Adrenal gland (tissue), 5 donors: ENCODE data around the gene UCN3.

ENCODE experiments used
- POLR2A ChIP-seq, 2 donors: fragments of 450-650 bp; IDR thresholded peaks; one replicate each; pipeline ENCODE4 v1.6.1; 2017; ENCODE audit warnings: antibody characterized with exemption in 2 of 2, mild to moderate bottlenecking in 2 of 2, moderate library complexity in 1 of 2
- TF ChIP-seq, protein P1 (sequence below), 6 experiments: fragments of 450-650 bp in 4 of 6; fragments of 200-600 bp in 2 of 6; sonication (generic) in 1 of 6; IDR thresholded peaks; 1 replicate in 5 of 6; 2 replicates in 1 of 6; pipeline versions ENCODE4 v1.5.1 to v1.8.0; 2016 to 2021; ENCODE audit warnings: antibody characterized with exemption in 6 of 6, mild to moderate bottlenecking in 2 of 6, moderate library complexity in 1 of 6
- donor health status: DM: no; HTN: no; CAD: no.

DNA sequence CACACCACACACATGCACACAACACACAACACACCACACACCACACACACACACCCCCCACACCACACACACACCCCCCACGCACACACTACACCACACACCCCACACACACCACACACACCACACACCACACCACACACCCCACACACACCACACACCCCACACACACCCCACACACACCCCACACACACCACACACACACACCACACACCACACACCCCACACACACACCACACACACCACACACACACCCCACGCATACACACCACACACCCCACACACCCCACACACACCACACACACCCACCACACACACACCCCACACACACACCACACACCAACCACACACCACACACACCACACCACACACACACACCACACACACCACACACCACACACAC lies 16.4 kb downstream of the UCN3 start:
- no peak for TF ChIP-seq POLR2A (IDR thresholded peaks at IDR 0.05)
- TF ChIP-seq, protein P1, sequence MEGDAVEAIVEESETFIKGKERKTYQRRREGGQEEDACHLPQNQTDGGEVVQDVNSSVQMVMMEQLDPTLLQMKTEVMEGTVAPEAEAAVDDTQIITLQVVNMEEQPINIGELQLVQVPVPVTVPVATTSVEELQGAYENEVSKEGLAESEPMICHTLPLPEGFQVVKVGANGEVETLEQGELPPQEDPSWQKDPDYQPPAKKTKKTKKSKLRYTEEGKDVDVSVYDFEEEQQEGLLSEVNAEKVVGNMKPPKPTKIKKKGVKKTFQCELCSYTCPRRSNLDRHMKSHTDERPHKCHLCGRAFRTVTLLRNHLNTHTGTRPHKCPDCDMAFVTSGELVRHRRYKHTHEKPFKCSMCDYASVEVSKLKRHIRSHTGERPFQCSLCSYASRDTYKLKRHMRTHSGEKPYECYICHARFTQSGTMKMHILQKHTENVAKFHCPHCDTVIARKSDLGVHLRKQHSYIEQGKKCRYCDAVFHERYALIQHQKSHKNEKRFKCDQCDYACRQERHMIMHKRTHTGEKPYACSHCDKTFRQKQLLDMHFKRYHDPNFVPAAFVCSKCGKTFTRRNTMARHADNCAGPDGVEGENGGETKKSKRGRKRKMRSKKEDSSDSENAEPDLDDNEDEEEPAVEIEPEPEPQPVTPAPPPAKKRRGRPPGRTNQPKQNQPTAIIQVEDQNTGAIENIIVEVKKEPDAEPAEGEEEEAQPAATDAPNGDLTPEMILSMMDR (IDR thresholded peaks at IDR 0.05): no peak
